Natural killer cell (primary cell): ENCODE results near the gene GPR155. TPM values are rescaled to one million over a fixed set of nuclear protein-coding genes. Genes with fewer than 3 reads are reported as not detected.
A peak's percentile ranks its signal among the peaks of the same experiment; 100 is the strongest.

Experiments
- ATAC-seq, 3 donors: fragments of 150-1000 bp in 2 of 3; fragments of 200-7000 bp in 1 of 3; cut with Tn5 transposase; 1 replicate in 1 of 3; 2 replicates in 2 of 3; pipeline ENCODE4 v1.10.0; 2021; ENCODE audit warnings: mild to moderate bottlenecking in 2 of 3, moderate library complexity in 2 of 3
- DNase-seq, 2 donors: peaks; one replicate each; pipeline versions ENCODE4 v3.0.0 to v3.0.0-alpha.2; 2013 to 2021; ENCODE audit warnings: mixed read lengths in 1 of 2
- H3K27ac ChIP-seq: one replicate; pipeline ENCODE4 v1.5.1; 2013; ENCODE audit warnings: mild to moderate bottlenecking, low read length
- H3K27me3 ChIP-seq: one replicate; pipeline ENCODE4 v1.6.1; 2013; ENCODE audit warnings: low read length; ENCODE audit not compliant: control insufficient read depth, insufficient read depth
- H3K36me3 ChIP-seq: one replicate; pipeline ENCODE4 v1.6.1; 2013; ENCODE audit warnings: low read length; ENCODE audit not compliant: control insufficient read depth, insufficient read depth
- H3K4me1 ChIP-seq: one replicate; pipeline ENCODE4 v1.6.1; 2013; ENCODE audit warnings: low read length; ENCODE audit not compliant: control insufficient read depth, insufficient read depth
- H3K4me3 ChIP-seq: one replicate; pipeline ENCODE4 v1.5.1; 2013; ENCODE audit warnings: low read length
- H3K9me3 ChIP-seq: one replicate; pipeline ENCODE4 v1.6.1; 2013; ENCODE audit warnings: low read length; ENCODE audit not compliant: control insufficient read depth, insufficient read depth
- H3K27ac Mint-ChIP-seq, 2 donors: one replicate each; pipeline ENCODE4 v1.8.0; 2022; ENCODE audit warnings: mild to moderate bottlenecking in 2 of 2, mixed read lengths in 2 of 2, moderate library complexity in 1 of 2
- H3K27me3 Mint-ChIP-seq, 2 donors: one replicate each; pipeline ENCODE4 v1.8.0; 2022; ENCODE audit warnings: low read depth in 2 of 2, mixed read lengths in 2 of 2
- H3K36me3 Mint-ChIP-seq: one replicate; pipeline ENCODE4 v1.8.0; 2022; ENCODE audit warnings: mixed read lengths
- H3K4me1 Mint-ChIP-seq, 2 donors: one replicate each; pipeline ENCODE4 v1.8.0; 2022; ENCODE audit warnings: mixed read lengths in 2 of 2
- H3K4me3 Mint-ChIP-seq: one replicate; pipeline ENCODE4 v1.8.0; 2022; ENCODE audit warnings: mild to moderate bottlenecking, moderate library complexity, mixed read lengths
- H3K9me3 Mint-ChIP-seq, 2 donors: one replicate each; pipeline ENCODE4 v1.8.0; 2022; ENCODE audit warnings: mixed read lengths in 2 of 2
- CTCF ChIP-seq: fragments of 200-600 bp; IDR thresholded peaks from one replicate; pipeline ENCODE4 v1.8.0; 2022; ENCODE audit warnings: antibody characterized with exemption
- WGBS: methylation state at CpG from one replicate; pipeline ENCODE4 v1.1.7; 2013; ENCODE audit warnings: missing lambda C conversion rate; ENCODE audit not compliant: insufficient coverage; 5-methylcytosine and 5-hydroxymethylcytosine counted together
- intact Hi-C: fragments of 100-400 bp; cut with micrococcal nuclease; formaldehyde crosslinking; loops from one replicate; pipeline ENCODE4 v1.14.2; 2022
- total RNA-seq, 4 donors: library from RNA; stranded (reverse); fragments of 120-200 nt in 1 of 4; gene quantifications; one replicate each; pipeline versions ENCODE4 v1.2.3 to v1.2.4, GENCODE V29; 2013 to 2022

Gene GPR155
- 10 to 100 TPM in 1 of 3 donors, 1 to 10 TPM in 2; 3.6 to 11.4 (median 4.4) TPM for total RNA-seq
- total RNA-seq (2013), result 11.5 TPM

- H3K27me3 Mint-ChIP-seq, result no peaks in the 10 kb centered on the region
- no peaks in the 10 kb centered on the region for H3K9me3 ChIP-seq
- ATAC-seq (peak; percentile 51 to 71 (median 68)), DNase-seq (peak; percentile 47 to 64)
- H3K4me3 ChIP-seq, result peak within 1 kb of the TSS; percentile 93
- H3K9me3 Mint-ChIP-seq, result no peaks in the 10 kb centered on the region
- H3K27me3 ChIP-seq, result no peaks in the 10 kb centered on the region
- peaks cover 27% of the 10 kb centered on the region for H3K4me1 ChIP-seq
- peaks cover 49 to 52% of the 10 kb centered on the region in 2 donors for H3K4me1 Mint-ChIP-seq
- intact Hi-C loops, result no loop called here
- H3K36me3 ChIP-seq, result no peaks in the 10 kb centered on the region
- TF ChIP-seq CTCF, result no peak
- H3K36me3 Mint-ChIP-seq, result no peaks in the 10 kb centered on the region
- H3K27ac ChIP-seq, result peak within 1 kb of the TSS; percentile 73
- peak within 1 kb of the TSS; percentile 93 to 95 for H3K27ac Mint-ChIP-seq
- H3K4me3 Mint-ChIP-seq, result peak within 1 kb of the TSS; percentile 100
- under 1% methylated on average over 39 of the region's 42 CpGs for whole genome bisulfite sequencing
These were observed at the start of gene GPR155 for GRCh38 chr2:174486563-174487107. Gene GPR155, minus strand, starts transcription at chr2:174487029. Its CDS starts 5,073 bp downstream, at chr2:174481956.

- 84% methylated on average over 10 of the region's 11 CpGs for WGBS
- Histone ChIP-seq H3K4me3 (no peak overlapping the region), H3K36me3 (no peaks in the 10 kb centered on the region), H3K9me3 (no peaks in the 10 kb centered on the region), H3K27ac (no peak overlapping the region), H3K27me3 (peaks cover 2% of the 10 kb centered on the region), H3K4me1 (no peaks in the 10 kb centered on the region)
- TF ChIP-seq CTCF, result no peak
- no peaks in the 10 kb centered on the region for H3K4me1 Mint-ChIP-seq
- no peaks in the 10 kb centered on the region for H3K9me3 Mint-ChIP-seq
- ATAC-seq (no peak), DNase-seq (no peak)
- peaks cover 10 to 24% of the 10 kb centered on the region in 2 donors for H3K27me3 Mint-ChIP-seq
- no peaks in the 10 kb centered on the region for H3K36me3 Mint-ChIP-seq
- H3K4me3 Mint-ChIP-seq, result no peak overlapping the region
- no peak overlapping the region for H3K27ac Mint-ChIP-seq
- intact Hi-C loops, result no loop called here
These were observed 49.2 kb upstream of the GPR155 start for GRCh38 chr2:174535757-174536703.

GRCh38 chr2:174535083-174535482 is 48.3 kb upstream of the GPR155 start:
- intact Hi-C loops, result no loop called here
- Mint-ChIP-seq H3K9me3 (no peaks in the 10 kb centered on the region), H3K27me3 (peaks cover 10 to 24% of the 10 kb centered on the region in 2 donors), H3K27ac (no peak overlapping the region), H3K36me3 (no peaks in the 10 kb centered on the region), H3K4me3 (no peak overlapping the region), H3K4me1 (no peaks in the 10 kb centered on the region)
- ATAC-seq (no peak), DNase-seq (no peak)
- WGBS, result 77% methylated on average over 2 of the region's 3 CpGs
- no peak for TF ChIP-seq CTCF
- H3K27me3 ChIP-seq, result peaks cover 2% of the 10 kb centered on the region
- no peaks in the 10 kb centered on the region for H3K36me3 ChIP-seq
- H3K27ac ChIP-seq, result no peak overlapping the region
- no peaks in the 10 kb centered on the region for H3K4me1 ChIP-seq
- H3K9me3 ChIP-seq, result no peaks in the 10 kb centered on the region
- no peak overlapping the region for H3K4me3 ChIP-seq
